Lower leg skin (tissue), 4 donors: Measurements from ENCODE around the gene TRMT10C. TPM values are rescaled to one million over a fixed set of nuclear protein-coding genes. Genes with fewer than 3 reads are reported as not detected.
"Not testable (repeated sequence)": the region's sequence is repeated elsewhere in the genome, so short reads cannot be mapped to it uniquely, and the experiment has no call there.

ENCODE experiments used
- DNase-seq, 2 donors: peaks; one replicate each; pipeline ENCODE4 v3.0.0-alpha.2; 2019; ENCODE audit warnings: low spot score in 2 of 2
- H3K4me3 ChIP-seq: fragments of 200-600 bp; sonication (generic); 2 replicates; pipeline ENCODE4 v1.5.1; 2017; ENCODE audit warnings: mild to moderate bottlenecking, low read depth; ENCODE audit not compliant: poor library complexity, severe bottlenecking
- CTCF ChIP-seq, 3 donors: fragments of 450-650 bp; IDR thresholded peaks; one replicate each; pipeline ENCODE4 v1.5.1; 2016; ENCODE audit warnings: antibody characterized with exemption in 3 of 3, mild to moderate bottlenecking in 3 of 3, moderate library complexity in 2 of 3
- POLR2A ChIP-seq, 2 donors: fragments of 450-650 bp; IDR thresholded peaks; one replicate each; pipeline ENCODE4 v1.6.1; 2016 to 2017; ENCODE audit warnings: antibody characterized with exemption in 2 of 2, mild to moderate bottlenecking in 1 of 2, moderate library complexity in 1 of 2
- WGBS, 2 donors: methylation state at CpG; one replicate each; pipeline ENCODE4 v1.1.5; 2018; 5-methylcytosine and 5-hydroxymethylcytosine counted together
- intact Hi-C: fragments of 100-400 bp; cut with DNase I; formaldehyde crosslinking; loops from one replicate; pipeline ENCODE4 v1.15.0; 2023; ENCODE audit warnings: low total_unique reads
- total RNA-seq, 4 donors: library from RNA; depleted of rRNA; stranded (reverse); fragments of >200 nt; gene quantifications; one replicate each; pipeline ENCODE4 v1.1.0, GENCODE V29; 2016

TRMT10C gene
- total RNA-seq, 4 donors from 2014 or later = 14.3 to 22.3 (median 20.4) TPM

GRCh38 chr3:101574388-101575112 lies 12.9 kb downstream of the TRMT10C start:
- intact Hi-C loops = no loop called here
- no peak for TF ChIP-seq POLR2A (IDR thresholded peaks at IDR 0.05)
- no peak for TF ChIP-seq CTCF (IDR thresholded peaks at IDR 0.05)
- peak overlapping the region; percentile 90 for H3K4me3 ChIP-seq
- 0 to 2% methylated on average over 25 to 39 of the region's 41 CpGs for WGBS, 2 donors
- peak; percentile 55 to 89 for DNase-seq

DNA sequence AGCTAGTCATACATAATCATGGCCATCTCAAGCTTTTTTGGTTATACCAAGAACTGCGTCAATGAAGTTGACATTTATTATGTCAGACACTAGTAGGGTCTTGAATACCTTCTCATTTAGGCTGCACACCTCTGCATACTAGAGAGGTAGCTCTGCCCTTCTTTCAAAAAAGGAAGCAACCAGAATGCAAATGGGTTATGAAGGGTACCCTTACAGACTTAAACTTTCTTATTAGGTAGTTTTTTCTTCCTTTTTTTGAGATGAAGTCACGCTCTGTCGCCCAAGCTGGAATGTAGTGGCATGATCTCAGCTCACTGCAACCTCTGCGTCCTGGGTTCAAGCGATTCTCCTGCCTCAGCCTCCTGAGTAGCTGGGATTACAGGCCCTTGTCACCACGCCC lies 15.6 kb downstream of the TRMT10C start:
- WGBS, 2 donors = 97 to 98% methylated on average over 6 of the region's 6 CpGs
- no peak for TF ChIP-seq POLR2A (IDR thresholded peaks at IDR 0.05)
- TF ChIP-seq CTCF (IDR thresholded peaks at IDR 0.05) = no peak
- intact Hi-C loops = no loop called here

GRCh38 chr3:101588616-101589015 lies 26.9 kb downstream of the TRMT10C start:
- intact Hi-C loops = no loop called here
- TF ChIP-seq CTCF (IDR thresholded peaks at IDR 0.05) (no peak), POLR2A (IDR thresholded peaks at IDR 0.05) (no peak)
- H3K4me3 ChIP-seq = no peak overlapping the region
- 6 to 9% methylated on average over 1 of the region's 1 CpG for WGBS, 2 donors
- no peak for DNase-seq

More for the DNA sequence above, 15.6 kb downstream of the TRMT10C start:
- no peak overlapping the region for H3K4me3 ChIP-seq
- no peak for DNase-seq

DNA sequence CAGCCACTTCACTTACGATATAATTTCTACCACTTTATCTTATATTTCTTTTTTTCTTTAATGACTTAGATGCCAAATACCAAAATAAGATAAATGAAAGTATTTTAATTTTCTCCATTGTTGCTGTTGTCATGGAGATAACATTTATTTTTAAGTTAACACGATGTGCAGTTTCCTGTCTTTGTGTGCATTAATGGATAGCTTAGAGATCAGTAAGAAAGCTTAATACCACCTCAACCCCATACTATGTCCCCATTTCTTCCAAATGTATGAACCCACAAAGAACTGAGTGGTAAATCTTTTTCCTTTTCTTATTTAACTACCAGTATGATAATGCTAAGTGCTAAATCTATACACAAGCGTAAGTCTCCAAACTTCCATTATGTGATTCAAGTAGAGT lies 29.4 kb downstream of the TRMT10C start:
- TF ChIP-seq POLR2A (IDR thresholded peaks at IDR 0.05) = no peak

GRCh38 chr3:101602731-101603130 lies 41.1 kb downstream of the TRMT10C start:
- no peak overlapping the region for H3K4me3 ChIP-seq
- TF ChIP-seq POLR2A (IDR thresholded peaks at IDR 0.05) = no peak
- no peak for TF ChIP-seq CTCF (IDR thresholded peaks at IDR 0.05)
- intact Hi-C loops = no loop called here
- WGBS, 2 donors = 89 to 91% methylated on average over 3 of the region's 3 CpGs
- DNase-seq = no peak

More for the DNA sequence above, 29.4 kb downstream of the TRMT10C start:
- H3K4me3 ChIP-seq = no peak overlapping the region
- WGBS, 2 donors = 73 to 78% methylated on average over 3 of the region's 3 CpGs
- intact Hi-C loops = no loop called here
- no peak for DNase-seq

- TF ChIP-seq POLR2A (IDR thresholded peaks at IDR 0.05) (no peak), CTCF (IDR thresholded peaks at IDR 0.05) (no peak)
- 70 to 82% methylated on average over 1 of the region's 1 CpG for WGBS, 2 donors
- no peak overlapping the region for H3K4me3 ChIP-seq
Observed at GRCh38 chr3:101603184-101603583, 41.5 kb downstream of the TRMT10C start.

GRCh38 chr3:101605398-101605797 lies 43.7 kb downstream of the TRMT10C start:
- WGBS, 2 donors = 80 to 85% methylated on average over 10 of the region's 10 CpGs
- not testable (repeated sequence) for DNase-seq

More at GRCh38 chr3:101603184-101603583, 41.5 kb downstream of the TRMT10C start:
- intact Hi-C loops = no loop called here
- no peak for DNase-seq

More at GRCh38 chr3:101605398-101605797, 43.7 kb downstream of the TRMT10C start:
- intact Hi-C loops, H3K4me3 ChIP-seq: not testable (repeated sequence)
